AG08396 (cell line): Measurements from ENCODE around the gene TMEM161B.
"Not testable (repeated sequence)": the region's sequence is repeated elsewhere in the genome, so short reads cannot be mapped to it uniquely, and the experiment has no call there.

Experiments
- DNase-seq: peaks from one replicate; pipeline ENCODE4 v3.0.0; 2012; ENCODE audit warnings: low spot score, mixed read lengths

TMEM161B gene

DNA sequence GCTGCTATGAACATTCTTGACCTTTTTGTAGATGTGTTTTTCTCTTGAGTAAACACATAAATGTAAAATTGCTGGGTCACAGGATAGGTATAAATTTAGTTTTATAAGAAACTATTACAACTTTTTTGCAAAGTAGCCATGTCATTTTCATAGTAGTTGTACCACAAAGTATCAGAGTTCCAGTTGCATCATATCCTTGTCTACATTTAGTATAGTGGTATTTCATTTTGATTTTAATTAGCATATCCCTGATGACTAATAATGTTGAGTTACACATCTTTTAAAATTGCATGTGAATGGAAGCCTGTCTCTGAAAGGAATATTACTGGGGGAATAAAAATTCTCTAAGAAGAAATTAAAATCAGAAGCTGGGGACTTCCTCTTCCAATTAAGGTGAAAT lies 85.4 kb downstream of the TMEM161B start:
- DNase-seq, result no peak

DNA sequence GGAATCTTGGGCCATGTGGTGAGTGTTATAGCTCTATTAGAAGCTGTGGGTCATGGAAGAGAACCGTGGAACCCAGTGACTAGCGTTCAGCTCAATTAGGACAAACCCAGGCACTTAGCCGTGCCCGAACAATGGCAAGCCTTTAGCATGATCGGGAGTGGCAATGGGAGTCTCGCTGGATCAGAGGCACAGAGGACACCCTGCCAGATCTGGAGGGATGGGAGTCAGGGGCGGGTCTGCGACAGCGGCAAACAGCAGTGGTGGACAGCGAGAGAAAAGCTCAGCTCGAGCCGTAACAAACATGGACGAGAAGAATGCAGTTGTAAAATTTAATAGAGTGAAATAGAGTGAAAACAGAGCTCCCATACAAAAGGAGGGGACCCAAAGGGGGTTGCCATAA lies 91.2 kb downstream of the TMEM161B start:
- DNase-seq, result not testable (repeated sequence)

DNA sequence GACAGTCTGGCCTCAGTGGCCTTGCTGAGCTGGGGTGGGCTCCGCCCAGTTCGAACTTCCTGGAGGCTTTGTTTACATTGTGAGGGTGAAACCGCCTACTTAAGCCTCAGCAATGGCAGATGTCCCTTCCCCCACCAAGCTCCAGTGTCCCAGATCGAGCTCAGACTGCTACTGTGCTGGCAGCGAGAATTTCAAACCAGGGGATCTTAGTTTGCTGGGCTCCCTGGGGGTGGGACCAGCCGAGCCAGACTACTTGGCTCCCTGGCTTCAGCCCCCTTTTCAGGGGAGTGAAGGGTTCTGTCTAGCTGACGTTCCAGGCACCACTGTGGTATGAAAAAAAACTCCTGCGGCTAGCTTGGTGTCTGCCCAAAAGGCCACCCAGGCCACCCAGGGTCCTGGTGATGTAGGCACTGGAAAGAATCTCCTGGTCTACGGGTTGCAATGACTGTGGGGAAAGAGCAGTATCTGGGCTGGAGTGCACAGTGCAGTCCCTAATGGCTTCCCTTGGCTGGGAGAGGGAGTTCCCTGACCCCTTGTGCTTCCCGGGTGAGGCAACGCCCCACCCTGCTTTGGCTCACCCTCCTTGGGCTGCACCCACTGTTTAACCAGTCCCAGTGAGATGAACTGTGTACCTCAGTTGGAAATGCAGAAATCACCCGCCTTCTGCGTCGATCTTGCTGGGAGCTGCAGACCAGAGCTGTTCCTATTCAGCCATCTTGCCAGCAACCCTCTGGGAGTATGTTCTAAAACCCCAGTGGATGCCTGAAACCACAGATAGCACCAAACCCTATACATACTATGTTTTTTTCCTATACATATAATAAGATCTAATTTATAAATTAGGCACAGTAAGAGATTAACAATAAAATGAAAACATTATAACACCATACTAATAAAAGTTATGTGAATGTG lies 95.5 kb downstream of the TMEM161B start:
- DNase-seq, result no peak

DNA sequence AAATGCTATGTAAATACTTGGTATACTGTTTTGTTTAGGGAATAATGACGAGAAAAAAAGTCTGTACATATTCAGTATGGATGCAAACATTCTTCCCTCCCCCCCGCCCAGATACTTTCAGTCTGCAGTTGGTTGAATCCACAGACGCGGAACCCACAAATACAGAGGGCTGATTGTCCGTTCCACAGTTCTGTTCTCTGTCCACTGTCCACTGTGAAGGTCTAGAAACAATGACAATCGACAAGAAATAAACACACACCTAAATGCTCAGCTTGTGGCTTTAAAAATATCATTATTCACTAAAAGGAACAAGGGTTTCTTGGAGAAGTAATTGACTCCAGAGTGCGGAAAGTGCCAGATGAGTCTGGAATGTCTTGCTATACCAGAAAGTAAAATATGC lies 109.1 kb downstream of the TMEM161B start:
- DNase-seq, result no peak

DNA sequence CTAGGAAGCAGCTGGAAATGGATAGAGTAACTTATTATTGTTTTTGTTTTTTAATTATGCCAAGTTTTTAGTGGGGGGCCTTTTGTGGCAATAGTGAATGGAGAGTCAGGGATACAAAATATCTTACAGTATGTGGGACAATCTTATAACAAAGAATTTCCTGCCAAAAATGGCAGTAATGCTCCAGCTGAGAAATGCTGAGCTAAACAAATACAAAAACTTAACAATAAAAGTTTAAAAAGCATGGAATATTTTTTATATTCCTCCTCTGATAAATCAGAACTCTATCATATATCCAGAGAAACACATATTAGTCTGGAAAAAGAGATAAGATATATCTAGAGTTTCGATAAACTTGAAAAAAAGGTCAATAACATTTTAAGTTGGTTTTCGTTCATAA lies 110.6 kb downstream of the TMEM161B start:
- no peak for DNase-seq

DNA sequence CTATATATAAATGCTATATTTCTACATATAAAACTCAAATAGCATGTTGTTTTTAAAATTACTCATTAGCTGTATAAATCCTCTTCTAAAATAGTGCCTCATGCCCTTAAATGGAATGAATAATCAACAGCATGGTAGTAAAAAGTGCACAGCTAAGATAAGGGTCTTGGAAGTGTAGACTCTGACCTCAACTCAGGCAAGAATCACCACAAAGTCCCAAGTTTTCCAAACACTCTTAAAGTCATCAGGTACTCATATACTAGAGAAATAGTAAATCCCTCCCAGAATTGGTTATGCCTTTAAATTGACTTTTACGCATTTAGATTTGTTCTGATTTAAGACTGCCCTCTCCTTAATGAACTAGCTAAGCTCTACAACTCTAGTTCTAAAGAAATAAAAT lies 113.8 kb downstream of the TMEM161B start:
- no peak for DNase-seq

DNA sequence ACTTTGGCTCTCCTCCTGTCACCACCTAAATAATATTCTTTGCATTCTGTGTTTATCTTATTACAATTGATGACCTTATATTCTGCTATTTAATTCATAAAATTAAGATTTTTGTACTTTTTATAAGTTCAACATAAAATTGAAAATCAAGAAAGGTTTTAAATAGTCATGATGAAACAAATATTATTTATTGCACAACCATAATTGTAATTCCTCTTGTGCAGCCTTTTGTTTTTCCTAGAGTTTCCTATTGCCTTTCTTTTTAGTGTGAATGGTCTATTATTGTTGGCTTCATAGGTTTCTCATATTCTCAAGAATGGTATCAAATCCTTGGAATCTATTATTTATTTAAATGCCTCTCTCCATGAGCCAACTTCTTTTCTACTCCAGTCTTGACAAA lies 117.9 kb downstream of the TMEM161B start:
- DNase-seq, result no peak

DNA sequence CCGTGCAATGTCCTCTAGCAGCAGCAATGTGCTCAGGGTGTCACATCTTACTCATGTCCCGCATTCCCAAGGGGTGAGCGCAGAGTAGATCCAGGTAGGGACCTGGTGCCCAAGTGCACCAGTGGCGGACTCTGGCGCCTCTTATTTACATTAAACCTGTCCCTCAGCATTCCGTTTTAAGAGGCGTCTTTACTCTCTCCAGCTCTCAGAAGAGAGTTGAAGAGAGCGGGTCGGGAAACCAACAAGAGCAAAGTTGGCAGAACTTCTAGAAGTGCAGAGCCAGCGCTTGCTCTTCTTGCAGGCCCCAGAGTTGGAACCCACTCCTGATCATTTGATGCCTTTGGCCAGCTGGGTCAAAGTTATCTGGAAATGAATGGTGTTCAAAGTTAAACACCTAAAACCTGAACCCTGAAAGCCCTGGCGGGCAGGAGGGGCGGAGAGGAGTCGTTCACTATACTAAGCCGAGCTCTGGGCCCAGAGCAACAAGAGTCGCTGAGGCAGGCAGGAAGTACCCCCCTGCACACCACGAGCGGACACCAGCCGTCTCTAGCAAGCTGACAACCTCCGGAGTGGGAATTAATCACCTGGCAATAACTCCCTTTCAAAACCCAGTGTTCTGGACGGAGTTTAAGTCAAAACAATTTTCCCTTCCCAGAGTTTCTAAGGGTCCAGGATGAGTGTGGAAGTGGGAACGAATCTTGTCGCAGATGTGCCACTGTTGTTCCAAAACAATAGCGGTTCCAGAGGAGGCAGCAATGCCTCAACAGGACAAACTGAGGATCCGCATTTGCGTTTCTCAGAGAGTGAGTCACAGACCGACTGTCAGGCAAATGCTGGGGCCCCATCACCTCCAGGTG lies 122.8 kb downstream of the TMEM161B start:
- no peak for DNase-seq

DNA sequence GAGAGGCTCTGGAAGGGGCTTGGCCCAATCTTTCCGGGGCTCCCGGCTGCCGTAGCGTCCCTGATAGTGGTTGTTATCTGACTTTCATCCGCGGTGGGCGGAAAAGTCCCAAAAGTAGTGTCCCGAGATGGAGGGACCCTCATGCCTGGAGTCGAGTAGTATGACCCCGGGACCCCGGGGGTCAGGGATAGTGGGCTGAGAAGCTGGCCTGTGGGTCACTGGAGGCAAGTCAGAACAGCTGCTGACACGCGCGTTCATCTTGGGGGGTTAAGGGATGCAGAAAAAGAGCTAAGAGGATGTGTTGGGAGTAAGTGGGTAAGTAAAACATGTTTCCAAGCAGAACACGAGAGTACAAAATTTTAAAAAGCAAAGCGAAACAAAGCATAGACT lies 123.4 kb downstream of the TMEM161B start:
- no peak for DNase-seq
